Measurements from ENCODE around the gene MEPCE.
"Not testable (repeated sequence)": the region's sequence is repeated elsewhere in the genome, so short reads cannot be mapped to it uniquely, and the experiment has no call there.

The MEPCE gene

DNA sequence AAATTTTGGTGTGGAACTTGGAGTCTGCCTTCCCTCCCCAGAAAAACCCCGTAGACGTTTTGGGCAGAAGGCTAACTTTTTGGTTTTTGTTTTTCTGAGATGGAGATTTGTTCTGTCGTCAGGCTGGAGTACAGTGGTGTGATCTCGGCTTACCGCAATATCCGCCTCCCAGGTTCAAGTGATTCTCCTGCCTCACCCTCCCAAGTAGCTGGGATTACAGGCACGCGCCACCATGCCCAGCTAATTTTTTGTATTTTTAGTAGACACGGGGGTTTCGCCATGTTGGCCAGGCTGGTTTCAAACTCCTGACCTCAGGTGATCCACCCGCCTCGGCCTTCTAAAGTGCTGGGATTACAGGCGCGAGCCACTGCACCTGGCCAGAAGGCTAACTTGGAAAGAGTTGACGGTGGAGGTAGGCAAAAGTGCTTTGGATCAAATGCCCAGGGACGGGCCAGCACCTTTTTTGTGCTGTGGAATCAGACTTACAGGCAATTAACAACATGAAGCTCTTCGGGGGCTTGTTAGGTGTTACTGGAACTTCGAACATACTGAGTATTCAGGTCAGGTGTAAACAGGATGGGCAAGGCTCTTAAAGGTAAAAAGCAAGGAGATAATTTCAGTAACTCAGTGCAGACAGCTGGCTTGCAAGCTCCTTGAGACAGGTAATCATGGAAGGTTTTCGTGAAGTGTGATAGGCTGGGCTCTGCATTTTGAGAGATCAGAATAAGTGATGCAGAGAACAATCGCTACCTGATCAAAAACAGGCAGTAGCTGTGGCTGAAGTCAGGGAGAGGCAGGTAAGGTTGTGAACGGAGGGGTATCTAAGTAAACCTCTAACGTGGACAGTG, 4.9 kb downstream of the MEPCE start:
- DNase-seq: no peak

- peak; percentile 50 for DNase-seq
Measured at GRCh38 chr7:100435401-100436304, 6.0 kb downstream of the MEPCE start.

DNA sequence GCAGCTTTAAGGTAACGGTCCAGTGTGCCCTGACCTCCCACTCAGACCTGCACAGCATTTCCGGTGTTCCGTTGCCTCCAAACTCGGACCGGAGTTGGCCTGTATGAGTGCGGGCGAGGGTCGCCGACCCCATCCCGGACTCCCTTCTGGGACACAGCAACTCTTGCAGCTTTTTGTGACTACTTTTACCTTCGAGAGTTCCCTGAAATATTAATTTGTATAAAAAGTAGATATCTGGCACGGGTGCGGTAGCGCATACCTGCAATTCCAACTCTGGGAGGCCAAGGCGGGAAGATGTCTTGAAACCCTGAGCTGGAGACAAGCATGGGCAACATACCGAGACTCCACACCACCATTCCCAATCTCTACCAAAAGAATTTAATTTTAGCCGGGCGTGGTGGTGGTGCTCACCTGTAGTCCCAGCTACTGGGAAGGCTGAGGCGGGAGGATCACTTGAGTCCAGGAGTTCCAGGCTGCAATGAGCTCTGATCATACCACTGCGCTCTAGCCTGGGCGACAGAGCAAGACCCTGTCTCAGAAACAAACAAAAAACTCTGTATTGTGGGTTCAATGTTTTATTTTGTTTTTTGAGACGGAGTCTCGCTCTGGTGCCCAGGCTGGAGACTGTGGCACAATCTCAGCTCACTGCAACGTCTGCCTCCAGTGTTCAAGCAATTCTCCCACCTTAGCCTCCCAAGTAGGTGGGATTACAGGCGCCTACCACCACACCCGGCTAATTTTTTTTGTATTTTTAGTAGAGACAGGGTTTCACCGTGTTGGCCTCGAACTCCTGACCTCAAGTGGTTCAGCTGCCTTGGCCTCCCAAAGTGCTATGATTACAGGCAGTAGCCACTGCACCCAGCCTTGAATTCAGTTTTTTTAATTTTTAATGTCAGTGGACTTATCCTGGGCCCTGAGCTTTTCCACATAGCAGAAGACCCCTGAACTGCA, 7.8 kb downstream of the MEPCE start:
- no peak for DNase-seq

DNA sequence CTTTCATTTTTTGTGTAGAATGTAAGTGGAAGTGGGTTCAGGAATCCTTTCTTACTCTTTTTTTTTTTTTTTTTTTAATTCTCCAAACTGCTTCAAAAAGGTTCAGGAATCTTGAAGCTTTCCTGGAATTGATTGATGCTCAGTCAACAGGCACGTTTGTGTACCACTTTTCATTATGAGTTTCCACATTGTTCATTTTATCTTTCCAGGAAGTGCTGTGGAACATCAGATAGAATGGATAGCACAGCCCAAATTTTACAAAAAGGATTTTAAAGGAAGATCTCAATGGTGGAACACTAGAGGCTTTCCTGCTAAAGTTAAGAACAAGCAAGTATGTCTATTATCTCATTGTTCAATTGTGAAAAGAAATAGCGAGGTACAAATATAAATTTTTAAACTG, 8.5 kb downstream of the MEPCE start:
- DNase-seq: no peak

GRCh38 chr7:100438731-100439130, 9.1 kb downstream of the MEPCE start:
- not testable (repeated sequence) for DNase-seq

DNA sequence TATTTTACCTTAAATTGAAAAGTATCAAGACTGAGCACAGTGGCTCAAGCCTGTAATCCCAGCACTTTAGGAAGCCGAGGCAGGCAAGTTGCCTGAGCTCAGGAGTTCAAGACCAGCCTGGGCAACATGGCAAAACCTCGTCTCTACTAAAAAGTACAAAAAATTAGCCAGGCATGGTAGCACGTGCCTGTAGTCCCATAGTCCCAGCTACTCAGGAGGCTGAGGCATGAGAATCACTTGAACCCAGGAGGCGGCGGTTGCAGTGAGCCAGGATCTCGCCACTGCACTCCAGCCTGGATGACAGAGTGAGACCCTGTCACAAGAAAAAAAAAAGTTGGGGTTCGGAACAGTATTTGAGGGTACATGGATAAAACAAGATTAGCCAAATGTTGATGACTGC, 9.6 kb downstream of the MEPCE start:
- not testable (repeated sequence) for DNase-seq

DNA sequence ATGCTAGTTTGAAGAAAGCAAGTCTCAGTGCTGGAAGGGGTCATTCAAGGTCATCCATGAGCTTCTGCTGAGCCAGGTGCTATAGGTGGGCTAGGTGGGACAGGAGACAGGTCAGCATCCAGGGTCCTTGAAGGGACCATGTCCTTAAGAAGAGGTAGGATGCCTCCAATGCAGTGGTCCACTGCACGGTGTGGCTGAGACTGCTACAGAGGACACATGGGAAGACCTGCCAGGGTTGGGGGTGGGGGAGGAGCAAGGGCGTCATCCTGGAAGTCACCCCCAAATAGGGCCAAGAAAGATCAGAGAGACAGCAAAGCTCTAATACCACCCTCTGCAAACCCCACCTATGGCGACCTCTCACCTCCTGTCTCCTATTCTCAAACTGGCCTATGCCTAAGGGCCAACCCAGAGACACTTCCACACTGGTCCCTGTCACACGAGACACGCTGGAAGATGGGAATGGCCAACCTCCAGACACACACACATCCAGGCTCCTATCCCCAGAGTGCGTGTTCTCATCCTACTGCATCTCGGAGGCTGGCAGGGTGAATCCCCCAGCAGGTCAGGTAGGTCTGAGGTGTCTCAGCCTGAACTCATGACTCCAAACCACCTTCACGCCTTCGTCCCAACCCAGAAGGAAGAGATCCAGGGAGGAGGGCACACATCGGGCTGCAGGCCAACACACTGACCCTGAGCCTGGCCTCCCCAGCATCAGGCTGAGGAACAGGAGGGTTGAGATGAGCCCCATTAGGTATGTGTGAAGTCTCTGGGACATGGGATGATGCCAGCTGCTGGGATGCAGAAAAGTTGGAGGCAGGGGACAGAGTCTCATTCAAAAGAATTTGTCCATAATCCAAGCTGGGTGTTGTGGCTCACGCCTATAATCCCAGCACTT, 12.3 kb downstream of the MEPCE start:
- DNase-seq: no peak

GRCh38 chr7:100443096-100443840, 13.6 kb downstream of the MEPCE start:
- DNase-seq: no peak

DNA sequence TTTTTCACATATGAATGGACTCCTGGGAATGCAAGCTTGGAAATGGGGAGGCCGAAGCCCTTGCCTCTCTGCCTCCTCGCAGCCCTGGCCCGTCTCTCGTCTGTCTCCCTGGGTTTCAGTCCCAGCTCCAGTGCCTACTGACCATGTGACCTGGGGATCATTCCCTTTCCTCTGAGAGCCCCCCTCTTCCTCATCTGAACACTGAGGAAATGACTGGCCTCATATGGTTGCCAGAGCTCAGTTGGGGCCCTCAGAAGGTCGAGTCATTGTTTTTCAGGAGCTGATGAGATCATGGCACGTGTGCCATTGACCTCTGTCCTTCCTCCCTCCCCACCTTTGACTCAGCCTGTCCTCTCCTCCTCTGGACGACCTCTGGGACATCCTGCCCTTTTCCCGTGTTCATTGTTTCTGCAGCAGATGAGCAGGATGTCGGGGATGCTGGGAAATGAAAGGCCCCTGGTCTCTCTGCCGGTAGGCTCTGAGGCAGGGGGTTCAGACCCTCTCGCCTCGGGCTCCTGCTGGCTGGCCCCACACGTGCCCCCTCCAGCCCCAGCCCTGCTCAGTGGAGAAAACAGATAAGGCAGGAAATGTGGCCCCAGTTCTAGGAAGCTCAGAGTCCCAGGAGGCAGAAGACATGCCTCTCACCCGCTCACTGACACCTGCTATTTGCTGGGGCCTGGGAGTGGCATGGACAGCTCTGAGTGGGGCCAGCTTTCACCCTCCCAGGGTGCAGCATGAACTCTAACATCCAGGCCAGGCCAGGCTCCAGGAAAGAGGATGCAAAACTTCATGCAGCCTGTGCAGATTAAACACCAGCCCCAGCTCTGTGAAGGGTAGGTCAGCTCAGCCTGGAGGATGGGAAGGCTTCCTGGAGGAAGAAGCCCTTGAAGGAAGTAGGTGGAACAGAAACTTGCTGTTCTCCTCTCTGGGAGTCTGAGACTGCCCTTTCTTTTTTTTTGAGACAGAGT, 15.0 kb downstream of the MEPCE start:
- DNase-seq: no peak

- DNase-seq: no peak
Measured at GRCh38 chr7:100446040-100446439, 16.4 kb downstream of the MEPCE start.

- not testable (repeated sequence) for DNase-seq
Measured at GRCh38 chr7:100447363-100447762, 17.7 kb downstream of the MEPCE start.

- DNase-seq: no peak
Measured at GRCh38 chr7:100449190-100449795, 19.7 kb downstream of the MEPCE start.

DNA sequence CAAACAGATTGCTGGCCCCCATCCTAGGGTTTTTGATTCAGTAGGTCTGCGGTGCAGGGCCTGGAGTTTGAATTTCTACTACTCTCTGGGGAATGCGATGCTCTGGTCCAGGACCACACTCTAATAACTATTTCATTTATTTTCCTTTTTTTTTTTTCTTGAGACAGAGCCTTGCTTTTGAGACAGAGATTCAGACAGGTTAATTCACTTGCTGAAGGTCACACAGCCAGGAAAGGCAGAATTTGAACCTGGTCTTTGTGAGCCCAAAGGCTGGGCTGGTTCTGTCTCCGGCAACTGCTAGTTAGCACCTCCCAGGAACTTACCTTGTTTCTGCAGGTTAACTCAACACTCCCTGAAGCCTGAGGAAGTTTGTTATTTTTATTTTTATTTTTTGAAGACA, 22.9 kb downstream of the MEPCE start:
- DNase-seq: no peak

DNA sequence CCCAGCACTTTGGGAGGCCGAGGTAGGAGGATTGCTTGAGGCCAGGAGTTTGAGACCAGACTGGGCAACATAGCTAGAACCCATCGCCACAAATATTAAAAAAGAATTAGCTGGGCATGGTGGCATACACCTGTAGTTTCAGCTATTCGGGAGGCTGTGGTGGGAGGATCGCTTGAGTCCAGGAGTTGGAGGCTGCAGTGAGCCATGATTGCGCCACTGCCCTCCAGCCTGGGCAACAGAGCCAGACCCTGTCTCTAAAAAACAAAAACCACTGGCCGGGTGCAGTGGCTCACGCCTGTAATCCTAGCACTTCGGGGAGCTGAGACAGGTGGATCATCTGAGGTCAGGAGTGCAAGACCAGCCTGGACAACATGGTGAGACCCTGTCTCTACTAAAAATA, 24.2 kb downstream of the MEPCE start:
- not testable (repeated sequence) for DNase-seq

GRCh38 chr7:100455206-100455605, 25.6 kb downstream of the MEPCE start:
- no peak for DNase-seq

- no peak for DNase-seq
Measured at GRCh38 chr7:100456562-100456961, 26.9 kb downstream of the MEPCE start.

- no peak for DNase-seq
Measured at GRCh38 chr7:100457033-100457432, 27.4 kb downstream of the MEPCE start.

DNA sequence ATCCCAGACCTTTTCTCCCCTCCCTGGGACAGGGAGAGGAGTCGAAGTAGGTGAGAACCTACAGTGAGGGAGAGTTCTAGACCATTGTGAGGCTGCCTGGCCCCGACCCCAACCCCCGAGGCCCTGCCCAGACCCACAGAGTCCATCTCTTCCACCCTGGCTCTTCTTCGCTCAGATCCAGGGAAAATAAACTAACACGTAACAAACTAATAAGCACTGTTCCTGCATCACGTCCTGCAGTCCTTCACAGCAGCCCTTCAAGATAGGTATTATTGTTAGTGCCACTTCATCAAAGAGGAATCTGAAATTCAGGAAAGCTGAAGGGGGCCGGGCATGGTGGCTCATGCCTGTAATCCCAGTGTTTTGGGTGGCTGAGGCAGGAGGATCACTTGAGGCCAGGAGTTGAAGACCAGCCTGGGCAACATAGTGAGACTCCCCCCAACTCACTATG, 34.6 kb downstream of the MEPCE start, which contains the start of gene SPACDR:
TSS of gene SPACDR (minus strand) at position 51 of the 451 bp plus-strand sequence. CDS start 235 bp downstream, outside the sequence.
- DNase-seq: no peak

GRCh38 chr7:100464791-100465190, 35.2 kb downstream of the MEPCE start:
- no peak for DNase-seq
